Motor neuron (in vitro differentiated cells): ENCODE measurements around the gene RTN4RL1. TPM values are rescaled to one million over a fixed set of nuclear protein-coding genes. Genes with fewer than 3 reads are reported as not detected.

Source experiments
- ATAC-seq, 8 experiments: fragments of 200-7000 bp; cut with Tn5 transposase; replicated peaks in 6 of 8; 2 replicates each; pipeline ENCODE4 v1.8.0; 2021; ENCODE audit warnings: mild to moderate bottlenecking in 8 of 8, moderate library complexity in 8 of 8
- H3K27ac ChIP-seq, 2 donors: fragments of 250-450 bp; sonication (Bioruptor Pico); 2 replicates each; pipeline ENCODE4 v1.9.0; 2021; ENCODE audit warnings: antibody characterized with exemption in 2 of 2, mild to moderate bottlenecking in 2 of 2, moderate library complexity in 1 of 2
- H3K4me1 ChIP-seq, 2 donors: fragments of 250-450 bp; sonication (Bioruptor Pico); replicated peaks in 1 of 2; 2 replicates each; pipeline ENCODE4 v1.6.1; 2021; ENCODE audit warnings: antibody characterized with exemption in 2 of 2, mild to moderate bottlenecking in 2 of 2, moderate library complexity in 1 of 2
- H3K4me3 ChIP-seq, 5 donors: fragments of 250-450 bp; sonication (Bioruptor Pico); 2 replicates each; pipeline ENCODE4 v1.9.0; 2021; ENCODE audit warnings: antibody characterized with exemption in 5 of 5, mild to moderate bottlenecking in 5 of 5, moderate library complexity in 4 of 5
- WGBS, 10 experiments: fragments of 450-650 bp; shearing (Covaris generic); methylation state at CpG; one replicate each; pipeline ENCODE4 v1.0.0; 2022; 5-methylcytosine and 5-hydroxymethylcytosine counted together
- in situ Hi-C, 9 experiments: fragments of 400-800 bp; cut with MboI; loops; one replicate each; pipeline ENCODE4 v1.15.0; 2021; ENCODE audit warnings: low sequenced_read_pairs in 9 of 9, low pct_unique_long_range_greater_than_20kb in 2 of 9; ENCODE audit not compliant: unreplicated experiment in 9 of 9
- total RNA-seq, 8 experiments: library from RNA; unstranded; fragments of 300-600 nt; gene quantifications; 2 replicates each; pipeline versions ENCODE4 v1.2.3 to v1.2.4, GENCODE V29; 2022

RTN4RL1 gene
- total RNA-seq, 8 experiments from 2014 or later, result 0.41 to 3.6 (median 1.6) TPM

GRCh38 chr17:1999557-2000251 lies 25.4 kb downstream of the RTN4RL1 start:
- 0 to 50% (median 10%) methylated on average over 1 to 4 of the region's 13 CpGs; no CpG with 5 or more reads in 6 of the 10 experiments for WGBS, 10 experiments
- H3K4me3 ChIP-seq, result no peak overlapping the region
- in situ Hi-C loops, result no loop called here
- H3K4me1 ChIP-seq, result peaks cover 44 to 53% of the 10 kb centered on the region in 2 donors
- ATAC-seq, result peak; percentile 75 to 89 (median 85)
- H3K27ac ChIP-seq, result peak overlapping the region; percentile 82 to 88

- Histone ChIP-seq H3K4me3 (peak overlapping the region in 1 of 5 donors; percentile 7), H3K27ac (peak overlapping the region; percentile 59 to 90), H3K4me1 (peaks cover 44 to 53% of the 10 kb centered on the region in 2 donors)
- no CpG with 5 or more reads among the region's 92 CpGs for WGBS, 10 experiments
- in situ Hi-C loops, result no loop called here
- ATAC-seq, result peak in 5 of 8 experiments; percentile 12 to 53 (median 45)
These were observed 27.0 kb downstream of the RTN4RL1 start for GRCh38 chr17:1997927-1998742.

GRCh38 chr17:1997289-1997926 lies 27.7 kb downstream of the RTN4RL1 start:
- H3K27ac ChIP-seq, result peak overlapping the region; percentile 59 to 90
- WGBS, 10 experiments, result 39 to 100% (median 56%) methylated on average over 1 to 8 of the region's 22 CpGs; no CpG with 5 or more reads in 2 of the 10 experiments
- peak in 4 of 8 experiments; percentile 14 to 56 (median 52) for ATAC-seq
- in situ Hi-C loops, result no loop called here
- peaks cover 44 to 53% of the 10 kb centered on the region in 2 donors for H3K4me1 ChIP-seq
- H3K4me3 ChIP-seq, result no peak overlapping the region

- Histone ChIP-seq H3K4me3 (no peak overlapping the region), H3K27ac (peak overlapping the region in 1 of 2 donors; percentile 90), H3K4me1 (peaks cover 44 to 54% of the 10 kb centered on the region in 2 donors)
- no peak for ATAC-seq
- in situ Hi-C loops, result no loop called here
- 43 to 100% (median 74%) methylated on average over 1 to 7 of the region's 9 CpGs; no CpG with 5 or more reads in 1 of the 10 experiments for whole genome bisulfite sequencing, 10 experiments
These were observed 28.3 kb downstream of the RTN4RL1 start for GRCh38 chr17:1996800-1997288.

GRCh38 chr17:1995907-1996799 lies 29.0 kb downstream of the RTN4RL1 start:
- Histone ChIP-seq H3K27ac (peak overlapping the region in 1 of 2 donors; percentile 90), H3K4me3 (no peak overlapping the region), H3K4me1 (peaks cover 44 to 56% of the 10 kb centered on the region in 2 donors)
- no peak for ATAC-seq
- 32 to 100% (median 77%) methylated on average over 1 to 7 of the region's 14 CpGs; no CpG with 5 or more reads in 4 of the 10 experiments for WGBS, 10 experiments
- in situ Hi-C loops, result no loop called here

GRCh38 chr17:1995321-1995892 lies 29.7 kb downstream of the RTN4RL1 start:
- in situ Hi-C loops, result no loop called here
- Histone ChIP-seq H3K4me1 (peaks cover 44 to 53% of the 10 kb centered on the region in 2 donors), H3K27ac (no peak overlapping the region), H3K4me3 (no peak overlapping the region)
- no peak for ATAC-seq
- 75 to 100% (median 88%) methylated on average over 1 to 7 of the region's 16 CpGs; no CpG with 5 or more reads in 4 of the 10 experiments for WGBS, 10 experiments

- no peak overlapping the region for H3K4me3 ChIP-seq
- in situ Hi-C loops, result no loop called here
- peaks cover 38 to 46% of the 10 kb centered on the region in 2 donors for H3K4me1 ChIP-seq
- H3K27ac ChIP-seq, result no peak overlapping the region
- ATAC-seq, result no peak
- 78 to 100% (median 100%) methylated on average over 1 to 4 of the region's 4 CpGs; no CpG with 5 or more reads in 3 of the 10 experiments for WGBS, 10 experiments
These were observed 30.4 kb downstream of the RTN4RL1 start for GRCh38 chr17:1994707-1995106.

- in situ Hi-C loops, result no loop called here
- Histone ChIP-seq H3K27ac (no peak overlapping the region), H3K4me1 (peaks cover 16 to 25% of the 10 kb centered on the region in 2 donors), H3K4me3 (no peak overlapping the region)
- 9 to 85% (median 80%) methylated on average over 3 to 9 of the region's 10 CpGs; no CpG with 5 or more reads in 5 of the 10 experiments for WGBS, 10 experiments
- no peak for ATAC-seq
These were observed 32.6 kb downstream of the RTN4RL1 start for GRCh38 chr17:1992541-1992940.

- Histone ChIP-seq H3K4me3 (no peak overlapping the region), H3K4me1 (peaks cover 15 to 19% of the 10 kb centered on the region in 2 donors), H3K27ac (no peak overlapping the region)
- in situ Hi-C loops, result no loop called here
- 0 to 94% (median 60%) methylated on average over 1 to 3 of the region's 10 CpGs; no CpG with 5 or more reads in 3 of the 10 experiments for WGBS, 10 experiments
- ATAC-seq, result peak in 3 of 8 experiments; percentile 38 to 87 (median 84)
These were observed 36.0 kb downstream of the RTN4RL1 start for GRCh38 chr17:1989135-1989534.

GRCh38 chr17:1986783-1987451 lies 38.2 kb downstream of the RTN4RL1 start:
- in situ Hi-C loops, result no loop called here
- WGBS, 10 experiments, result 78 to 100% (median 92%) methylated on average over 2 to 11 of the region's 18 CpGs; no CpG with 5 or more reads in 4 of the 10 experiments
- ATAC-seq, result no peak

GRCh38 chr17:1985686-1986085 lies 39.4 kb downstream of the RTN4RL1 start:
- Histone ChIP-seq H3K27ac (peak overlapping the region in 1 of 2 donors; percentile 33), H3K4me1 (peaks cover 29 to 33% of the 10 kb centered on the region in 2 donors), H3K4me3 (no peak overlapping the region)
- WGBS, 10 experiments, result 40 to 100% (median 68%) methylated on average over 1 to 3 of the region's 4 CpGs; no CpG with 5 or more reads in 4 of the 10 experiments
- ATAC-seq, result peak in 6 of 8 experiments; percentile 15 to 79 (median 63)
- in situ Hi-C loops, result no loop called here

More at GRCh38 chr17:1986783-1987451, 38.2 kb downstream of the RTN4RL1 start:
- no peak overlapping the region for H3K4me3 ChIP-seq
- peaks cover 20 to 25% of the 10 kb centered on the region in 2 donors for H3K4me1 ChIP-seq
- no peak overlapping the region for H3K27ac ChIP-seq
